HepG2 (cell line): ENCODE data around the gene SEMA3B. TPM values are rescaled to one million over a fixed set of nuclear protein-coding genes. Genes with fewer than 3 reads are reported as not detected.

Experiments used
- EP300 ChIP-seq, 3 experiments: sonication (generic) in 1 of 3; formaldehyde crosslinking in 1 of 3; IDR thresholded peaks; 2 replicates each; pipeline versions ENCODE4 v1.5.1 to v1.6.1; 2011 to 2020; ENCODE audit warnings: low read depth in 2 of 3, low read length in 2 of 3, borderline replicate concordance in 1 of 3, improper control_type of control experiment in 1 of 3, mild to moderate bottlenecking in 1 of 3, missing genetic modification reagents in 1 of 3, moderate library complexity in 1 of 3
- NFYC ChIP-seq: IDR thresholded peaks from 2 replicates; pipeline ENCODE4 v1.6.1; 2016; ENCODE audit warnings: missing genetic modification reagents, missing compliant biosample characterization
- PLRG1 ChIP-seq: fragments of 450-650 bp; conservative IDR thresholded peaks from 2 replicates; pipeline ENCODE4 v1.6.1; 2016
- RXRB ChIP-seq: IDR thresholded peaks from 2 replicates; pipeline ENCODE4 v1.6.1; 2016; ENCODE audit warnings: borderline replicate concordance, missing genetic modification reagents, missing compliant biosample characterization
- ZFP90 ChIP-seq: sonication (generic); formaldehyde crosslinking; IDR thresholded peaks from 2 replicates; pipeline ENCODE4 v1.8.0; 2022; ENCODE audit warnings: missing genetic modification reagents, mild to moderate bottlenecking, inconsistent platforms, borderline replicate concordance
- ZNF17 ChIP-seq: sonication (generic); formaldehyde crosslinking; IDR thresholded peaks from 2 replicates; pipeline ENCODE4 v1.5.0; 2020; ENCODE audit warnings: mild to moderate bottlenecking, missing genetic modification reagents
- ZNF678 ChIP-seq: sonication (generic); formaldehyde crosslinking; IDR thresholded peaks from 2 replicates; pipeline ENCODE4 v1.4.0; 2020; ENCODE audit warnings: mild to moderate bottlenecking, missing genetic modification reagents
- polyA plus RNA-seq, 8 experiments: library from polyadenylated mRNA; depleted of rRNA in 3 of 8; stranded (reverse) in 7 of 8; unstranded in 1 of 8; fragments of >200 nt; fragmentation: Illumina TruSeq in 4 of 8; extraction: Trizol in 4 of 8; gene quantifications; 2 replicates each; pipeline versions ENCODE4 v1.2.1 to v1.2.3, GENCODE V29; 2011 to 2016; ENCODE audit warnings: low read depth in 4 of 8, missing spikeins in 1 of 8, mixed read lengths in 1 of 8; ENCODE audit not compliant: insufficient read depth in 1 of 8
- total RNA-seq, 5 experiments: library from RNA; depleted of rRNA; stranded (reverse); fragments of >200 nt; fragmentation: Illumina TruSeq; extraction: Trizol; gene quantifications; 2 replicates each; pipeline ENCODE4 v1.2.3, GENCODE V29; 2016; ENCODE audit warnings: low read depth in 1 of 5
- TF ChIP-seq, protein P1 (sequence below): sonication (generic); formaldehyde crosslinking; conservative IDR thresholded peaks from 2 replicates; pipeline ENCODE4 v1.4.0; 2020; ENCODE audit warnings: mild to moderate bottlenecking, missing genetic modification reagents, moderate library complexity
- TF ChIP-seq, protein P2 (sequence below): sonication (generic); formaldehyde crosslinking; IDR thresholded peaks from 2 replicates; pipeline ENCODE4 v1.5.0; 2020; ENCODE audit warnings: missing genetic modification reagents
- TF ChIP-seq, protein P3 (sequence below): sonication (generic); formaldehyde crosslinking; IDR thresholded peaks from 2 replicates; pipeline ENCODE4 v1.5.0; 2020; ENCODE audit warnings: missing genetic modification reagents
- TF ChIP-seq, protein P4 (sequence below): sonication (generic); formaldehyde crosslinking; conservative IDR thresholded peaks from 2 replicates; pipeline ENCODE4 v1.8.0; 2022; ENCODE audit warnings: mild to moderate bottlenecking, moderate library complexity, missing genetic modification reagents
- TF ChIP-seq, protein P5 (sequence below): sonication (generic); formaldehyde crosslinking; IDR thresholded peaks from 2 replicates; pipeline ENCODE4 v1.4.0; 2020; ENCODE audit warnings: missing genetic modification reagents
- TF ChIP-seq, protein P6 (sequence below): sonication (generic); formaldehyde crosslinking; IDR thresholded peaks from 2 replicates; pipeline ENCODE4 v1.4.0; 2020; ENCODE audit warnings: missing genetic modification reagents, borderline replicate concordance
- TF ChIP-seq, protein P7 (sequence below): IDR thresholded peaks from 2 replicates; pipeline ENCODE4 v1.6.1; 2016; ENCODE audit warnings: low read depth
- TF ChIP-seq, protein P8 (sequence below): sonication (generic); formaldehyde crosslinking; IDR thresholded peaks from 2 replicates; pipeline ENCODE4 v1.4.0; 2020; ENCODE audit warnings: missing genetic modification reagents, low read depth, mild to moderate bottlenecking, borderline replicate concordance

Gene SEMA3B
- total and polyA plus RNA-seq, 2 of the 13 experiments (the other 11 are each of a cell fraction or from before 2014, with no cell fraction given): 93.2 to 158 TPM

DNA sequence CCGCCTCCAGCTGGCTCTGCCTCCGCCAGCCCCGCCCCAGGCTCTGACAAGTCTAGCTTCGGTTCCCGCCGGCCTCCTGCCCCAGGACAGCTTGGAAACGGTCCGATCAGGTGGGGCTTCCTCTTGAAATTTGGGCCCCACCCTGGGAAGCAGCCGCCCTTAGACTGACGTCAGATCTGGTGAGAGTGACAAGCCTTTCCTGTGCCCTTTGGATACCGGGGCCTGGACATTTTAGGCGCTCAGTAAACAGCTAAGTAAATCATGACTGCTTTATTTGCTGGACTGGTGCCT, 30.6 kb downstream of the SEMA3B start (continued):
- TF ChIP-seq, protein P1, sequence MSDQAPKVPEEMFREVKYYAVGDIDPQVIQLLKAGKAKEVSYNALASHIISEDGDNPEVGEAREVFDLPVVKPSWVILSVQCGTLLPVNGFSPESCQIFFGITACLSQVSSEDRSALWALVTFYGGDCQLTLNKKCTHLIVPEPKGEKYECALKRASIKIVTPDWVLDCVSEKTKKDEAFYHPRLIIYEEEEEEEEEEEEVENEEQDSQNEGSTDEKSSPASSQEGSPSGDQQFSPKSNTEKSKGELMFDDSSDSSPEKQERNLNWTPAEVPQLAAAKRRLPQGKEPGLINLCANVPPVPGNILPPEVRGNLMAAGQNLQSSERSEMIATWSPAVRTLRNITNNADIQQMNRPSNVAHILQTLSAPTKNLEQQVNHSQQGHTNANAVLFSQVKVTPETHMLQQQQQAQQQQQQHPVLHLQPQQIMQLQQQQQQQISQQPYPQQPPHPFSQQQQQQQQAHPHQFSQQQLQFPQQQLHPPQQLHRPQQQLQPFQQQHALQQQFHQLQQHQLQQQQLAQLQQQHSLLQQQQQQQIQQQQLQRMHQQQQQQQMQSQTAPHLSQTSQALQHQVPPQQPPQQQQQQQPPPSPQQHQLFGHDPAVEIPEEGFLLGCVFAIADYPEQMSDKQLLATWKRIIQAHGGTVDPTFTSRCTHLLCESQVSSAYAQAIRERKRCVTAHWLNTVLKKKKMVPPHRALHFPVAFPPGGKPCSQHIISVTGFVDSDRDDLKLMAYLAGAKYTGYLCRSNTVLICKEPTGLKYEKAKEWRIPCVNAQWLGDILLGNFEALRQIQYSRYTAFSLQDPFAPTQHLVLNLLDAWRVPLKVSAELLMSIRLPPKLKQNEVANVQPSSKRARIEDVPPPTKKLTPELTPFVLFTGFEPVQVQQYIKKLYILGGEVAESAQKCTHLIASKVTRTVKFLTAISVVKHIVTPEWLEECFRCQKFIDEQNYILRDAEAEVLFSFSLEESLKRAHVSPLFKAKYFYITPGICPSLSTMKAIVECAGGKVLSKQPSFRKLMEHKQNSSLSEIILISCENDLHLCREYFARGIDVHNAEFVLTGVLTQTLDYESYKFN (CRISPR knock-in tag): peak; percentile 58
- no peak for TF ChIP-seq PLRG1
- TF ChIP-seq, protein P2, sequence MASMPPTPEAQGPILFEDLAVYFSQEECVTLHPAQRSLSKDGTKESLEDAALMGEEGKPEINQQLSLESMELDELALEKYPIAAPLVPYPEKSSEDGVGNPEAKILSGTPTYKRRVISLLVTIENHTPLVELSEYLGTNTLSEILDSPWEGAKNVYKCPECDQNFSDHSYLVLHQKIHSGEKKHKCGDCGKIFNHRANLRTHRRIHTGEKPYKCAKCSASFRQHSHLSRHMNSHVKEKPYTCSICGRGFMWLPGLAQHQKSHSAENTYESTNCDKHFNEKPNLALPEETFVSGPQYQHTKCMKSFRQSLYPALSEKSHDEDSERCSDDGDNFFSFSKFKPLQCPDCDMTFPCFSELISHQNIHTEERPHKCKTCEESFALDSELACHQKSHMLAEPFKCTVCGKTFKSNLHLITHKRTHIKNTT: no peak
- TF ChIP-seq, protein P3, sequence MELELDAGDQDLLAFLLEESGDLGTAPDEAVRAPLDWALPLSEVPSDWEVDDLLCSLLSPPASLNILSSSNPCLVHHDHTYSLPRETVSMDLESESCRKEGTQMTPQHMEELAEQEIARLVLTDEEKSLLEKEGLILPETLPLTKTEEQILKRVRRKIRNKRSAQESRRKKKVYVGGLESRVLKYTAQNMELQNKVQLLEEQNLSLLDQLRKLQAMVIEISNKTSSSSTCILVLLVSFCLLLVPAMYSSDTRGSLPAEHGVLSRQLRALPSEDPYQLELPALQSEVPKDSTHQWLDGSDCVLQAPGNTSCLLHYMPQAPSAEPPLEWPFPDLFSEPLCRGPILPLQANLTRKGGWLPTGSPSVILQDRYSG: no peak
- TF ChIP-seq NFYC (CRISPR knock-in tag): no peak
- TF ChIP-seq, protein P4, sequence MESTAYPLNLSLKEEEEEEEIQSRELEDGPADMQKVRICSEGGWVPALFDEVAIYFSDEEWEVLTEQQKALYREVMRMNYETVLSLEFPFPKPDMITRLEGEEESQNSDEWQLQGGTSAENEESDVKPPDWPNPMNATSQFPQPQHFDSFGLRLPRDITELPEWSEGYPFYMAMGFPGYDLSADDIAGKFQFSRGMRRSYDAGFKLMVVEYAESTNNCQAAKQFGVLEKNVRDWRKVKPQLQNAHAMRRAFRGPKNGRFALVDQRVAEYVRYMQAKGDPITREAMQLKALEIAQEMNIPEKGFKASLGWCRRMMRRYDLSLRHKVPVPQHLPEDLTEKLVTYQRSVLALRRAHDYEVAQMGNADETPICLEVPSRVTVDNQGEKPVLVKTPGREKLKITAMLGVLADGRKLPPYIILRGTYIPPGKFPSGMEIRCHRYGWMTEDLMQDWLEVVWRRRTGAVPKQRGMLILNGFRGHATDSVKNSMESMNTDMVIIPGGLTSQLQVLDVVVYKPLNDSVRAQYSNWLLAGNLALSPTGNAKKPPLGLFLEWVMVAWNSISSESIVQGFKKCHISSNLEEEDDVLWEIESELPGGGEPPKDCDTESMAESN (CRISPR knock-in tag): no peak
- TF ChIP-seq ZNF678 (CRISPR knock-in tag): no peak
- peak; percentile 24 to 55; a peak in 2 of 4 replicates for TF ChIP-seq EP300 (IDR thresholded peaks at IDR 0.05; ENCODE audit: low read depth in 2 of 2, low read length in 2 of 2)
- TF ChIP-seq EP300 (CRISPR knock-in tag; IDR thresholded peaks at IDR 0.05; ENCODE audit: borderline replicate concordance): no peak
- TF ChIP-seq, protein P5, sequence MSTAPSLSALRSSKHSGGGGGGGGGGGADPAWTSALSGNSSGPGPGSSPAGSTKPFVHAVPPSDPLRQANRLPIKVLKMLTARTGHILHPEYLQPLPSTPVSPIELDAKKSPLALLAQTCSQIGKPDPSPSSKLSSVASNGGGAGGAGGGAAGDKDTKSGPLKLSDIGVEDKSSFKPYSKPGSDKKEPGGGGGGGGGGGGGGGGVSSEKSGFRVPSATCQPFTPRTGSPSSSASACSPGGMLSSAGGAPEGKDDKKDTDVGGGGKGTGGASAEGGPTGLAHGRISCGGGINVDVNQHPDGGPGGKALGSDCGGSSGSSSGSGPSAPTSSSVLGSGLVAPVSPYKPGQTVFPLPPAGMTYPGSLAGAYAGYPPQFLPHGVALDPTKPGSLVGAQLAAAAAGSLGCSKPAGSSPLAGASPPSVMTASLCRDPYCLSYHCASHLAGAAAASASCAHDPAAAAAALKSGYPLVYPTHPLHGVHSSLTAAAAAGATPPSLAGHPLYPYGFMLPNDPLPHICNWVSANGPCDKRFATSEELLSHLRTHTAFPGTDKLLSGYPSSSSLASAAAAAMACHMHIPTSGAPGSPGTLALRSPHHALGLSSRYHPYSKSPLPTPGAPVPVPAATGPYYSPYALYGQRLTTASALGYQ: no peak
- TF ChIP-seq, protein P6, sequence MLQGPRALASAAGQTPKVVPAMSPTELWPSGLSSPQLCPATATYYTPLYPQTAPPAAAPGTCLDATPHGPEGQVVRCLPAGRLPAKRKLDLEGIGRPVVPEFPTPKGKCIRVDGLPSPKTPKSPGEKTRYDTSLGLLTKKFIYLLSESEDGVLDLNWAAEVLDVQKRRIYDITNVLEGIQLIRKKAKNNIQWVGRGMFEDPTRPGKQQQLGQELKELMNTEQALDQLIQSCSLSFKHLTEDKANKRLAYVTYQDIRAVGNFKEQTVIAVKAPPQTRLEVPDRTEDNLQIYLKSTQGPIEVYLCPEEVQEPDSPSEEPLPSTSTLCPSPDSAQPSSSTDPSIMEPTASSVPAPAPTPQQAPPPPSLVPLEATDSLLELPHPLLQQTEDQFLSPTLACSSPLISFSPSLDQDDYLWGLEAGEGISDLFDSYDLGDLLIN (CRISPR knock-in tag): no peak
- TF ChIP-seq, protein P7, sequence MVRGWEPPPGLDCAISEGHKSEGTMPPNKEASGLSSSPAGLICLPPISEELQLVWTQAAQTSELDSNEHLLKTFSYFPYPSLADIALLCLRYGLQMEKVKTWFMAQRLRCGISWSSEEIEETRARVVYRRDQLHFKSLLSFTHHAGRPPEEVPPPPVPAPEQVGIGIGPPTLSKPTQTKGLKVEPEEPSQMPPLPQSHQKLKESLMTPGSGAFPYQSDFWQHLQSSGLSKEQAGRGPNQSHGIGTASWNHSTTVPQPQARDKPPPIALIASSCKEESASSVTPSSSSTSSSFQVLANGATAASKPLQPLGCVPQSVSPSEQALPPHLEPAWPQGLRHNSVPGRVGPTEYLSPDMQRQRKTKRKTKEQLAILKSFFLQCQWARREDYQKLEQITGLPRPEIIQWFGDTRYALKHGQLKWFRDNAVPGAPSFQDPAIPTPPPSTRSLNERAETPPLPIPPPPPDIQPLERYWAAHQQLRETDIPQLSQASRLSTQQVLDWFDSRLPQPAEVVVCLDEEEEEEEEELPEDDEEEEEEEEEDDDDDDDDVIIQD (CRISPR knock-in tag): no peak; the same call in 1 of the 2 replicates
- TF ChIP-seq, protein P8, sequence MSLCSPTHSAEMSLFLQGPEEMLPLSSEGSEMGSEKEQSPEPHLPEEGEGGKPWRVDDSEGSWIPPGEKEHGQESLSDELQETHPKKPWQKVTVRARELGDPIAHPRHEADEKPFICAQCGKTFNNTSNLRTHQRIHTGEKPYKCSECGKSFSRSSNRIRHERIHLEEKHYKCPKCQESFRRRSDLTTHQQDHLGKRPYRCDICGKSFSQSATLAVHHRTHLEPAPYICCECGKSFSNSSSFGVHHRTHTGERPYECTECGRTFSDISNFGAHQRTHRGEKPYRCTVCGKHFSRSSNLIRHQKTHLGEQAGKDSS (CRISPR knock-in tag): no peak; the same call in 1 of the 2 replicates
- TF ChIP-seq ZNF17 (CRISPR knock-in tag): no peak
- TF ChIP-seq RXRB: no peak; the same call in 1 of the 2 replicates
- TF ChIP-seq ZFP90 (CRISPR knock-in tag): 0 out of 2 replicates have a peak, but pooled peaks have one; percentile 6
